NCI-H82 treated with DMSO at 0.1 percent for 48 hours (cell line): ENCODE measurements around the gene PDZK1IP1.

ENCODE experiments used
- DNase-seq: peaks from one replicate; lab custom pipeline; 2025; ENCODE audit not compliant: unreplicated experiment; lab: John Stamatoyannopoulos, UW

Gene PDZK1IP1

GRCh38 chr1:47189844-47190508 lies at the start of gene PDZK1IP1:
Gene PDZK1IP1, minus strand, starts transcription at chr1:47190036. Its CDS starts 104 bp downstream, at chr1:47189932.
- DNase-seq, result no peak

- DNase-seq, result no peak
These were observed 49.2 kb upstream of the PDZK1IP1 start for GRCh38 chr1:47238935-47239592.

GRCh38 chr1:47235806-47236205 lies 46.0 kb upstream of the PDZK1IP1 start:
- no peak for DNase-seq

- DNase-seq, result no peak
These were observed 45.4 kb upstream of the PDZK1IP1 start for GRCh38 chr1:47235241-47235681.

- DNase-seq, result no peak
These were observed 43.4 kb upstream of the PDZK1IP1 start for GRCh38 chr1:47233186-47233585.

GRCh38 chr1:47232187-47232874 lies 42.5 kb upstream of the PDZK1IP1 start, which contains the start of gene TAL1:
Gene TAL1, minus strand, starts transcription at chr1:47232225. Its CDS starts 6,337 bp downstream, at chr1:47225888.
- peak; percentile 13 for DNase-seq

GRCh38 chr1:47231301-47232186 lies 41.7 kb upstream of the PDZK1IP1 start:
- peak; percentile 70 for DNase-seq

- no peak for DNase-seq
These were observed 41.0 kb upstream of the PDZK1IP1 start for GRCh38 chr1:47230692-47231300.

- DNase-seq, result peak; percentile 25
These were observed 40.3 kb upstream of the PDZK1IP1 start for GRCh38 chr1:47229886-47230691.

- no peak for DNase-seq
These were observed 39.4 kb upstream of the PDZK1IP1 start for GRCh38 chr1:47229031-47229885.

- DNase-seq, result no peak
These were observed 38.8 kb upstream of the PDZK1IP1 start for GRCh38 chr1:47228644-47229030.

- DNase-seq, result no peak
These were observed 37.8 kb upstream of the PDZK1IP1 start for GRCh38 chr1:47227341-47228232.

GRCh38 chr1:47226839-47227215 lies 37.0 kb upstream of the PDZK1IP1 start:
- DNase-seq, result no peak

GRCh38 chr1:47226121-47226838 lies 36.4 kb upstream of the PDZK1IP1 start:
- DNase-seq, result no peak

GRCh38 chr1:47225430-47226100 lies 35.7 kb upstream of the PDZK1IP1 start:
- DNase-seq, result no peak

- DNase-seq, result no peak
These were observed 35.0 kb upstream of the PDZK1IP1 start for GRCh38 chr1:47224676-47225399.
